ENCODE measurements around the gene PLEKHN1.

PLEKHN1 gene, protein sequence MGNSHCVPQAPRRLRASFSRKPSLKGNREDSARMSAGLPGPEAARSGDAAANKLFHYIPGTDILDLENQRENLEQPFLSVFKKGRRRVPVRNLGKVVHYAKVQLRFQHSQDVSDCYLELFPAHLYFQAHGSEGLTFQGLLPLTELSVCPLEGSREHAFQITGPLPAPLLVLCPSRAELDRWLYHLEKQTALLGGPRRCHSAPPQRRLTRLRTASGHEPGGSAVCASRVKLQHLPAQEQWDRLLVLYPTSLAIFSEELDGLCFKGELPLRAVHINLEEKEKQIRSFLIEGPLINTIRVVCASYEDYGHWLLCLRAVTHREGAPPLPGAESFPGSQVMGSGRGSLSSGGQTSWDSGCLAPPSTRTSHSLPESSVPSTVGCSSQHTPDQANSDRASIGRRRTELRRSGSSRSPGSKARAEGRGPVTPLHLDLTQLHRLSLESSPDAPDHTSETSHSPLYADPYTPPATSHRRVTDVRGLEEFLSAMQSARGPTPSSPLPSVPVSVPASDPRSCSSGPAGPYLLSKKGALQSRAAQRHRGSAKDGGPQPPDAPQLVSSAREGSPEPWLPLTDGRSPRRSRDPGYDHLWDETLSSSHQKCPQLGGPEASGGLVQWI

GRCh38 chr1:966135-966703, at the start of gene PLEKHN1:
Gene PLEKHN1 (plus strand): TSS chr1:966482. CDS start chr1:966532, 50 bp downstream.
- peak within 1 kb of the TSS; percentile 94 for H3K27ac ChIP-seq
- TF ChIP-seq ZFX (IDR thresholded peaks at IDR 0.05): peak; percentile 64; the same call in 1 of the 2 replicates
- TF ChIP-seq, protein P1, sequence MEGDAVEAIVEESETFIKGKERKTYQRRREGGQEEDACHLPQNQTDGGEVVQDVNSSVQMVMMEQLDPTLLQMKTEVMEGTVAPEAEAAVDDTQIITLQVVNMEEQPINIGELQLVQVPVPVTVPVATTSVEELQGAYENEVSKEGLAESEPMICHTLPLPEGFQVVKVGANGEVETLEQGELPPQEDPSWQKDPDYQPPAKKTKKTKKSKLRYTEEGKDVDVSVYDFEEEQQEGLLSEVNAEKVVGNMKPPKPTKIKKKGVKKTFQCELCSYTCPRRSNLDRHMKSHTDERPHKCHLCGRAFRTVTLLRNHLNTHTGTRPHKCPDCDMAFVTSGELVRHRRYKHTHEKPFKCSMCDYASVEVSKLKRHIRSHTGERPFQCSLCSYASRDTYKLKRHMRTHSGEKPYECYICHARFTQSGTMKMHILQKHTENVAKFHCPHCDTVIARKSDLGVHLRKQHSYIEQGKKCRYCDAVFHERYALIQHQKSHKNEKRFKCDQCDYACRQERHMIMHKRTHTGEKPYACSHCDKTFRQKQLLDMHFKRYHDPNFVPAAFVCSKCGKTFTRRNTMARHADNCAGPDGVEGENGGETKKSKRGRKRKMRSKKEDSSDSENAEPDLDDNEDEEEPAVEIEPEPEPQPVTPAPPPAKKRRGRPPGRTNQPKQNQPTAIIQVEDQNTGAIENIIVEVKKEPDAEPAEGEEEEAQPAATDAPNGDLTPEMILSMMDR (conservative IDR thresholded peaks at IDR 0.05): no peak

DNA sequence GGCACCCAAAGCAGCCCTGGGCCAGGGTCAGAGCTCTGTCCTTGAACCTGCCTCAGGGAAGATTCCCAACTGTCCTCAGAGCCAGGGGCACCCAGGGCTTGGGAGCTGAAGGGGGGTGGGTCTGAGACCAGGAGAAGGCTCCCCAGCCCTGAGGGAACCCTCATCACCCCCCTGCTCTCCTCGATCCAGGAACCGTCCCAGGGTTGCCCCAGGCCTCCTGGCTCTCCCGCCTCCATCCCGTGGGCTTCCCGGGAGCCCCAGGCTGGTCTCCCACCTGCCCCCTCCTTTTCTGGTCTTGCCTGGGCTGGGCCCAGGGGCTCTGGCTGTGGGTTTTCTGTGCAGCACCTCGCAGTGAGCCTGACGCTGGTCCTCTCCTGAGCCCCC, 49.2 kb upstream of the PLEKHN1 start:
- TF ChIP-seq, protein P1 (conservative IDR thresholded peaks at IDR 0.05): no peak
- TF ChIP-seq ZFX (IDR thresholded peaks at IDR 0.05): no peak
- peak overlapping the region; percentile 64 for H3K27ac ChIP-seq

DNA sequence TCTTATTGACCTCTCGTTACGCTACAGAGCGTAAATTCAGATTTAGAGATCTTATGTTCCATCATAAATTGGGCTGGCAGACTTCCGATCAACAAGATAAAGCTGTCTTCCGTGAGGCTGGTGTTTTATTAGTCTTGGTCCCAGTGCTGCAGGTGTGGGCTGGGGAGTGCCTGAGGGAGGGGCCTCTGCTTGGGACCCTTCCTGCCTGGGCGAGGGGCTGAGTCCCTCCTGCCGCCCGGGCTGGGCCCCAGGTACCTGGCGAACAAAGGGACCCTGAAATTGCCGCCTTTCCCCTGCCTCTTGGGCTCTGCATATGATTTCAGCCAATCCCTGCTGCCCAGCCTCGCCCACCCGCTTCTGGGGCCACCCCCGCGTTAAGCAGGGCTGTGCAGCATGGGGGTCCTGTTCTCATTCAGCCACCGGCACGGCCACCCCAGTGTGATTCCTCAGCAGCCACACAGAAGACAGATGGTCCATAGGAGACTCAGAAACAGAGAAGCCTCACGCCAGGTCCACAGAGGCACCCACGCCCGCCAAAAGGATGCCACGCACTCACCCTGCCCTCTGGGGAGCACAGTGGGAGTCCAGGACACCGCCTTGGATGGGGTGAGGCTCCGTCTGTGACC, 48.7 kb upstream of the PLEKHN1 start:
- peak overlapping the region; percentile 64 for H3K27ac ChIP-seq
- no peak for TF ChIP-seq ZFX (IDR thresholded peaks at IDR 0.05)
- TF ChIP-seq, protein P1 (conservative IDR thresholded peaks at IDR 0.05): no peak

DNA sequence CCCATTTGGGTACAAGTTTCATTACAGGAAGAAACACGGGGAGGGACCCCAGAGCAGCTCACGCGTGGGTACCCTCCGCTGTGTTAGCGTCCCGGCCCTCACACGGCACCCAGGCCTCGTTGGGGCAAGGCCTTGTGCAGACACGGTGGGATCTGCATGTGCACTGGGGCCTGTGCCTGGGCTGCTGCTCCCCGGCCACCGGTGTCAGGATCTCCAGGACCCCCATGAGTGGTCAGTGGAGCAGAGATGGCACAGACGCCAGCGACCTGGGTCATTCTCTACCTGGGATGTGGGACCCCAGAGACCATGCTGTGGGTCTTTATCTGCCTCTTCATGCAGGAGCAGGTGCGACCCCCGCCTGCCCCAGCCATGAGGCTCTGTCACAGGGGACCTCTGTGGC, 47.9 kb upstream of the PLEKHN1 start:
- no peak for TF ChIP-seq ZFX (IDR thresholded peaks at IDR 0.05)
- H3K27ac ChIP-seq: peak overlapping the region; percentile 64; the same call in 1 of the 2 replicates

GRCh38 chr1:918843-919242, 47.4 kb upstream of the PLEKHN1 start:
- H3K27ac ChIP-seq: no peak overlapping the region
- TF ChIP-seq ZFX (IDR thresholded peaks at IDR 0.05): no peak
- TF ChIP-seq, protein P1 (conservative IDR thresholded peaks at IDR 0.05): no peak

DNA sequence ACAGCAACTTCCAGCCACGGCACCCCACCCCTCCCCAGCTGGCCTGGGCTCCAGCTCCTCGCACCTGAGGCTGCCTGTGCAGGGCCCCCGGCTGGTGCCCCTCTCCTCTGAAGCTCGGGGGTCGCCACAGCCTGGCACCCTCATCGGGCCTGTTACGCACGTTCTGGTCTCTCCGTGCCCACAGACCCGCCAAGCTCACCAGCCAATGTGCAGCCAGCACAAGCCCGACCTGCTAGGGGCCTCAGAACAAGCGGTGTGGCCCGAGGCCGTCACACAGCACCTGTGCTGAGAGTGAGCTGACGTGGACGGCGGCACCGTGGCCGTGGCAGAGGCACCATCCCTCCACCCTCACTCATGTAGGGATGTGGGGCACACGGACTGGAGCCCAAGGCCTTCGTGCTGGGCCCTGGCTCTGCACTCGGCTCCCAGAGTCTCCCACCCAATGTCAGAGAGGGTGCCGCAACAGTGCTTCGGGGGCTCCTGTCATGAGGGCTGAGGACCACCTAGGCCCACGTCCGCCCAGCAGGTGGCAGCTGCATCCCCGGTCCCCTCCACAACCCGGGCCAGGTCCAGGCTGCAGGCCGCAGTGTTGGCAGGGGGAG, 46.9 kb upstream of the PLEKHN1 start:
- no peak overlapping the region for H3K27ac ChIP-seq
- no peak for TF ChIP-seq ZFX (IDR thresholded peaks at IDR 0.05)
- TF ChIP-seq, protein P1 (conservative IDR thresholded peaks at IDR 0.05): no peak

DNA sequence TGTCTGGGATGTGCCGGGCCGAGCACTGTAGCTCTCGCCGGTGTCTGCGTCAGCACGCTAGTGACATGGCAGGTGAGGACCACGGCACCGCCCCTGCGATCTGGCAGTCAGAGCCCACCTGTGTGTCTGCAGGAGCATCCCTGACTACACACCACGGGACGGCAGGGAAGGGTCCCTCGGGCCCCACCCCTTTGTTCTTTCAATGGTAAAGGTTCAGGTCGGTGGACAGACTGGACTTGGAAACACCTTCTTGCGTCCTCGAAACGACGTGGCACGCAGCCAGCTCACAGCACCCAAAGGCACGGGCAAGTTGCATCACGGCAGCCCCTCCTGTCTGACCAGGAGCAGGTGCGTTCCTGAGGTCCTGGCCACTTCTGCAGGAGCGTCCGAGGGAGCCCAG, 46.3 kb upstream of the PLEKHN1 start:
- peak overlapping the region; percentile 33 for H3K27ac ChIP-seq
- no peak for TF ChIP-seq ZFX (IDR thresholded peaks at IDR 0.05)
- TF ChIP-seq, protein P1 (conservative IDR thresholded peaks at IDR 0.05): no peak

All from C4-2B (cell line).